Amygdala (tissue), 56 donors: Measurements from ENCODE around the gene PHLPP1.

Source experiments
- DNase-seq, 56 donors: peaks; one replicate each; lab custom pipeline; 2025; lab: John Stamatoyannopoulos, UW

The PHLPP1 gene

GRCh38 chr18:62717169-62717924 lies 2.0 kb downstream of the PHLPP1 start:
- peak in 22 of 56 donors; percentile 3 to 61 (median 31) for DNase-seq

GRCh38 chr18:62717925-62718800 lies 2.8 kb downstream of the PHLPP1 start:
- no peak for DNase-seq

GRCh38 chr18:62720048-62720447 lies 4.7 kb downstream of the PHLPP1 start:
- DNase-seq: no peak

- no peak for DNase-seq
These were observed 5.6 kb downstream of the PHLPP1 start for GRCh38 chr18:62720766-62721613.

GRCh38 chr18:62721839-62722795 lies 6.8 kb downstream of the PHLPP1 start:
- no peak for DNase-seq

- DNase-seq: peak in 2 of 56 donors; percentile 7 to 12
These were observed 8.4 kb downstream of the PHLPP1 start for GRCh38 chr18:62723666-62724281.

- DNase-seq: no peak
These were observed 10.6 kb downstream of the PHLPP1 start for GRCh38 chr18:62725896-62726295.

GRCh38 chr18:62728254-62728653 lies 12.9 kb downstream of the PHLPP1 start:
- DNase-seq: no peak

GRCh38 chr18:62729487-62730386 lies 14.4 kb downstream of the PHLPP1 start:
- DNase-seq: no peak

GRCh38 chr18:62730941-62731340 lies 15.6 kb downstream of the PHLPP1 start:
- DNase-seq: no peak

GRCh38 chr18:62732617-62733016 lies 17.3 kb downstream of the PHLPP1 start:
- DNase-seq: no peak

- no peak for DNase-seq
These were observed 18.9 kb downstream of the PHLPP1 start for GRCh38 chr18:62734290-62734689.

GRCh38 chr18:62735387-62735786 lies 20.0 kb downstream of the PHLPP1 start:
- DNase-seq: no peak

- DNase-seq: no peak
These were observed 20.9 kb downstream of the PHLPP1 start for GRCh38 chr18:62736077-62736855.

GRCh38 chr18:62737241-62737873 lies 22.0 kb downstream of the PHLPP1 start:
- no peak for DNase-seq

- DNase-seq: no peak
These were observed 23.3 kb downstream of the PHLPP1 start for GRCh38 chr18:62738639-62739038.

GRCh38 chr18:62739911-62740310 lies 24.6 kb downstream of the PHLPP1 start:
- DNase-seq: no peak
